ENCODE data around the gene ITGB5. TPM values are rescaled to one million over a fixed set of nuclear protein-coding genes. Genes with fewer than 3 reads are reported as not detected.

Gene ITGB5
- polyA plus RNA-seq, 1 experiment = 393 TPM

GRCh38 chr3:124799676-124800075 is 87.5 kb downstream of the ITGB5 start:
- POLR2A ChIA-PET = no interaction called here
- no peak for DNase-seq (ENCODE audit: low read depth)
- no peak for TF ChIP-seq CTCF (IDR thresholded peaks at IDR 0.05; ENCODE audit: insufficient read depth, low read depth, low read length)
- CTCF ChIA-PET = interaction anchor here (1.0 to 1.6 kb wide), 4 partner anchors 10 to 101 kb away, joined by 3 to 5 read pairs (median 4); no protein-coding TSS in a partner anchor
- Histone ChIP-seq H3K4me3 (ENCODE audit: low read depth, low read length) (no peak overlapping the region), H3K36me3 (ENCODE audit: control insufficient read depth, insufficient read depth, low read length) (peaks cover 6% of the 10 kb centered on the region), H3K27me3 (ENCODE audit: control insufficient read depth, insufficient read depth, low read length) (no peaks in the 10 kb centered on the region)

GRCh38 chr3:124797426-124797945 is 89.7 kb downstream of the ITGB5 start:
- no peak for TF ChIP-seq CTCF (IDR thresholded peaks at IDR 0.05; ENCODE audit: insufficient read depth, low read depth, low read length)
- H3K36me3 ChIP-seq (ENCODE audit: control insufficient read depth, insufficient read depth, low read length) = peaks cover 4% of the 10 kb centered on the region
- ChIA-PET POLR2A (no interaction called here), CTCF (interaction anchor here (1.3 to 1.5 kb wide), 2 partner anchors 11 to 37 kb away, joined by 5 to 6 read pairs; no protein-coding TSS in a partner anchor)
- H3K4me3 ChIP-seq (ENCODE audit: low read depth, low read length) = no peak overlapping the region
- H3K27me3 ChIP-seq (ENCODE audit: control insufficient read depth, insufficient read depth, low read length) = no peaks in the 10 kb centered on the region
- no peak for DNase-seq (ENCODE audit: low read depth)

GRCh38 chr3:124796477-124796876 is 90.7 kb downstream of the ITGB5 start:
- no peak for DNase-seq (ENCODE audit: low read depth)
- Histone ChIP-seq H3K4me3 (ENCODE audit: low read depth, low read length) (no peak overlapping the region), H3K36me3 (ENCODE audit: control insufficient read depth, insufficient read depth, low read length) (peaks cover 4% of the 10 kb centered on the region), H3K27me3 (ENCODE audit: control insufficient read depth, insufficient read depth, low read length) (no peaks in the 10 kb centered on the region)
- POLR2A ChIA-PET = no interaction called here
- no peak for TF ChIP-seq CTCF (IDR thresholded peaks at IDR 0.05; ENCODE audit: insufficient read depth, low read depth, low read length)
- CTCF ChIA-PET = interaction anchor here (1.3 kb wide), 1 partner anchor 36 kb away, joined by 5 read pairs; no protein-coding TSS in a partner anchor

- DNase-seq (ENCODE audit: low read depth) = no peak
- Histone ChIP-seq H3K36me3 (ENCODE audit: control insufficient read depth, insufficient read depth, low read length) (peaks cover 4% of the 10 kb centered on the region), H3K27me3 (ENCODE audit: control insufficient read depth, insufficient read depth, low read length) (no peaks in the 10 kb centered on the region), H3K4me3 (ENCODE audit: low read depth, low read length) (no peak overlapping the region)
- CTCF ChIA-PET = interaction anchor here (0.6 to 2.9 kb wide), 4 partner anchors 11 to 793 kb away, joined by 3 to 14 read pairs (median 3); partner anchors contain the start of gene ITGB5
- POLR2A ChIA-PET = no interaction called here
- no peak for TF ChIP-seq CTCF (IDR thresholded peaks at IDR 0.05; ENCODE audit: insufficient read depth, low read depth, low read length)
Measured at GRCh38 chr3:124793054-124793739, 94.0 kb downstream of the ITGB5 start.

- Histone ChIP-seq H3K4me3 (ENCODE audit: low read depth, low read length) (no peak overlapping the region), H3K36me3 (ENCODE audit: control insufficient read depth, insufficient read depth, low read length) (peaks cover 4% of the 10 kb centered on the region), H3K27me3 (ENCODE audit: control insufficient read depth, insufficient read depth, low read length) (no peaks in the 10 kb centered on the region)
- no peak for DNase-seq (ENCODE audit: low read depth)
- ChIA-PET POLR2A (interaction anchor here (0.5 to 1.1 kb wide), 2 partner anchors 53 to 1891 kb away, joined by 6 read pairs; no protein-coding TSS in a partner anchor), CTCF (interaction anchor here (1.1 to 2.9 kb wide), 3 partner anchors 11 to 109 kb away, joined by 3 to 14 read pairs (median 9); no protein-coding TSS in a partner anchor)
- no peak for TF ChIP-seq CTCF (IDR thresholded peaks at IDR 0.05; ENCODE audit: insufficient read depth, low read depth, low read length)
Measured at GRCh38 chr3:124792341-124793040, 94.7 kb downstream of the ITGB5 start.
